DND-41 (cell line): ENCODE data around the gene MTURN.

Source experiments
- ATAC-seq: fragments of 200-7000 bp; cut with Tn5 transposase; 3 replicates; pipeline ENCODE4 v1.9.1; 2021; ENCODE audit warnings: low read depth; ENCODE audit not compliant: insufficient read depth
- DNase-seq: peaks from one replicate; pipeline ENCODE4 v3.0.0-alpha.2; 2020
- H2AFZ ChIP-seq: 2 replicates; pipeline ENCODE4 v1.6.0; 2012; ENCODE audit warnings: low read depth, low read length
- H3K27ac ChIP-seq: 2 replicates; pipeline ENCODE4 v1.5.1; 2012; ENCODE audit warnings: low read length, inconsistent platforms
- H3K27me3 ChIP-seq: fragments of 200-600 bp; sonication (generic); 2 replicates; pipeline ENCODE4 v1.6.0; 2012; ENCODE audit warnings: low read length, mild to moderate bottlenecking, inconsistent platforms; ENCODE audit not compliant: insufficient read depth, poor library complexity
- H3K36me3 ChIP-seq: 2 replicates; pipeline ENCODE4 v1.5.1; 2012; ENCODE audit warnings: low read length, inconsistent platforms; ENCODE audit not compliant: insufficient read depth
- H3K4me1 ChIP-seq: 2 replicates; pipeline ENCODE4 v1.5.1; 2012; ENCODE audit warnings: mild to moderate bottlenecking, low read length; ENCODE audit not compliant: insufficient read depth
- H3K4me2 ChIP-seq: 2 replicates; pipeline ENCODE4 v1.6.0; 2012; ENCODE audit warnings: mild to moderate bottlenecking, moderate library complexity, low read length, inconsistent platforms; ENCODE audit not compliant: insufficient read depth
- H3K4me3 ChIP-seq, 2 experiments: fragments of 200-600 bp in 1 of 2; shearing (Covaris generic) in 1 of 2; 2 replicates each; pipeline ENCODE4 v1.5.1; 2012 to 2016; ENCODE audit warnings: inconsistent platforms in 2 of 2, low read length in 2 of 2, mild to moderate bottlenecking in 2 of 2, low read depth in 1 of 2, moderate library complexity in 1 of 2
- H3K79me2 ChIP-seq: 2 replicates; pipeline ENCODE4 v1.6.0; 2012; ENCODE audit warnings: low read length, inconsistent platforms; ENCODE audit not compliant: insufficient read depth
- H3K9ac ChIP-seq: 2 replicates; pipeline ENCODE4 v1.6.0; 2012; ENCODE audit warnings: low read depth, mild to moderate bottlenecking, inconsistent platforms, low read length, moderate library complexity
- H3K9me3 ChIP-seq: 2 replicates; pipeline ENCODE4 v1.5.1; 2012; ENCODE audit warnings: low read length, moderate library complexity, mild to moderate bottlenecking, inconsistent platforms; ENCODE audit not compliant: insufficient read depth, severe bottlenecking
- H4K20me1 ChIP-seq: 2 replicates; pipeline ENCODE4 v1.6.0; 2012; ENCODE audit warnings: low read length; ENCODE audit not compliant: insufficient read depth
- EZH2 ChIP-seq: IDR thresholded peaks from 3 replicates; pipeline ENCODE4 v1.6.1; 2012; ENCODE audit warnings: borderline replicate concordance, low read depth, mild to moderate bottlenecking, moderate library complexity, low read length, inconsistent platforms; ENCODE audit not compliant: severe bottlenecking
- TF ChIP-seq, protein P1 (sequence below): IDR thresholded peaks from 2 replicates; pipeline ENCODE4 v1.5.1; 2012; ENCODE audit warnings: borderline replicate concordance, low read length, moderate library complexity, mild to moderate bottlenecking; ENCODE audit not compliant: poor library complexity, severe bottlenecking; ENCODE audit errors: extremely low read depth

The MTURN gene

DNA sequence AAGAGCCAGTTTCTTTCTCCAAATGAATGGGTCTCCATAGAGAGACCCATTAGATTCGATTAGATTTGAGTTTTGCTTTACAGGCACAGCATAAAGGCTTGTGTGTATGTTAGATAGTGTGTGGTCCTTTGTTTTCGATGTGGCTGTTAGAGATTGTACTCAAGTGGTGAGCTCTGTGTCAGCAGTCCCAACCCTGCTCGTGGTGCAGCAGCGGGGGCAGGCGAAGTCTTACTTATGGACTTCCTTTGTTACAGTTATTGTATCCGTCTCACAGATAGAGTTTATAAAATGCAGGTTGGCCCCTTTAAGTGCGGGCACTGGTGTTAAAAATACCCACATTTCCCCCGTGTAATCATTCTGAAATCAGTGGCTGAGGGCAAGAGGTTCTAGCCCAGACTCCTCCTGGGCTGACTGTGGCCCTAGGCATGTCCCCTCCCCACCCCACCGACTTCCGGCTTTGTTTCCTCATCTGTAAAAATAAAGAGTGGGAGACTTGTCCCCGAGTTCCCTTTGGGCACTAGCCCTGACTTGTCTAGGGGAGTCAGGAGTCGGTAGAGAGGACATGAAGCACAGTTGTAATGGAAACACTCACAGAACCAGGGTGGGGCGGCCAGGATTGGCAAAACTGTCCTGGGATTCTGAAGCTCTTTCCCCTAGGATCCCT, 28.6 kb downstream of the MTURN start:
- no peak for DNase-seq
- no peaks in the 10 kb centered on the region for H3K79me2 ChIP-seq
- no peak for ATAC-seq
- no peaks in the 10 kb centered on the region for H3K4me1 ChIP-seq
- H4K20me1 ChIP-seq, result no peaks in the 10 kb centered on the region; the same call in 1 of the 2 replicates
- no peaks in the 10 kb centered on the region for H3K9me3 ChIP-seq
- no peak overlapping the region for H3K9ac ChIP-seq
- TF ChIP-seq EZH2, result no peak
- TF ChIP-seq, protein P1, sequence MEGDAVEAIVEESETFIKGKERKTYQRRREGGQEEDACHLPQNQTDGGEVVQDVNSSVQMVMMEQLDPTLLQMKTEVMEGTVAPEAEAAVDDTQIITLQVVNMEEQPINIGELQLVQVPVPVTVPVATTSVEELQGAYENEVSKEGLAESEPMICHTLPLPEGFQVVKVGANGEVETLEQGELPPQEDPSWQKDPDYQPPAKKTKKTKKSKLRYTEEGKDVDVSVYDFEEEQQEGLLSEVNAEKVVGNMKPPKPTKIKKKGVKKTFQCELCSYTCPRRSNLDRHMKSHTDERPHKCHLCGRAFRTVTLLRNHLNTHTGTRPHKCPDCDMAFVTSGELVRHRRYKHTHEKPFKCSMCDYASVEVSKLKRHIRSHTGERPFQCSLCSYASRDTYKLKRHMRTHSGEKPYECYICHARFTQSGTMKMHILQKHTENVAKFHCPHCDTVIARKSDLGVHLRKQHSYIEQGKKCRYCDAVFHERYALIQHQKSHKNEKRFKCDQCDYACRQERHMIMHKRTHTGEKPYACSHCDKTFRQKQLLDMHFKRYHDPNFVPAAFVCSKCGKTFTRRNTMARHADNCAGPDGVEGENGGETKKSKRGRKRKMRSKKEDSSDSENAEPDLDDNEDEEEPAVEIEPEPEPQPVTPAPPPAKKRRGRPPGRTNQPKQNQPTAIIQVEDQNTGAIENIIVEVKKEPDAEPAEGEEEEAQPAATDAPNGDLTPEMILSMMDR, result no peak
- H3K4me3 ChIP-seq, result no peak overlapping the region
- no peak overlapping the region for H3K4me2 ChIP-seq
- no peaks in the 10 kb centered on the region for H3K36me3 ChIP-seq
- no peak overlapping the region for H3K27ac ChIP-seq
- no peaks in the 10 kb centered on the region for H3K27me3 ChIP-seq
- no peak overlapping the region for H2AFZ ChIP-seq

DNA sequence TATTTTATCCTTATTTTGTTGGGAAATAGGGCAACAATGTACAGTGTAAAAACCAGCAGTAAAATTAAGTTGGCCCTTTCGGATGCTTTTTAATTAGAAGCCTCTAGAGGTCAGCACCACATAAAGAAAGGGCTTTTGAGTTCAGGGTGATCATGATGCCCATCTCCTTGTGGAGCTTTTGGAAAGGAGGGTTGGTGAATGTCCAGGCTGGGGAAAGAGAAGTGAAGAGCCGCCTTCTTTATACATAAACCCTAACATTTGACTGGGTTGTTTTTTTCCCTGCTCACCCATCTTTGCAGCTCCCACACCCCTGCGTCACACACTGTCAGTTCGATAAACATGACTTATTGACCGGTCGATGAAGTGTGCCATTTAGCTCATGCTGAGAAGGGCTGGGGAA, 29.8 kb downstream of the MTURN start:
- no peak overlapping the region for H3K4me3 ChIP-seq
- no peaks in the 10 kb centered on the region; the same call in 1 of the 2 replicates for H4K20me1 ChIP-seq
- ATAC-seq, result peak; percentile 63; the same call in 1 of the 3 replicates
- no peaks in the 10 kb centered on the region for H3K79me2 ChIP-seq
- no peaks in the 10 kb centered on the region for H3K9me3 ChIP-seq
- H3K36me3 ChIP-seq, result no peaks in the 10 kb centered on the region
- no peak for TF ChIP-seq EZH2
- TF ChIP-seq, protein P1, result peak; percentile 66
- H3K4me1 ChIP-seq, result no peaks in the 10 kb centered on the region
- DNase-seq, result no peak
- H3K4me2 ChIP-seq, result no peak overlapping the region
- H3K27me3 ChIP-seq, result no peaks in the 10 kb centered on the region
- no peak overlapping the region for H3K27ac ChIP-seq
- no peak overlapping the region for H3K9ac ChIP-seq
- H2AFZ ChIP-seq, result no peak overlapping the region

DNA sequence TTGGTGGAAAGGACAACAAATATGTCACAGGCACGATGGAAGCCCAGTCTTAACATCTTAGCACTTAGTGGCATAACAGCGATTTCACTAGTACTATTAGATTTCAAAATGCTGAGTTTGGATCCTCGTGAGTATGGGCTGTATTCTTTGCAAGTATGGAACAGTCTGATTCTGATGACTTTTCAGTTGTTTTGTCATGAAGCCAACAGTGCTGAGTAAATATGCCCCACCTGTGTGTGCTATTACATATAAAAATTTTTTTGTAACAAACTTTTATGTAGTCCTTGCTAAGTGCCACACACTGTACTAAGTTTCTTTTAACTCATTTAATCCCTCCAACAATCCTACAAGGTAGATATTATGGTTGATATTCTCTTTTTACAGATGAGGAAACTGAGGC, 30.8 kb downstream of the MTURN start:
- no peak overlapping the region for H2AFZ ChIP-seq
- H3K4me1 ChIP-seq, result no peaks in the 10 kb centered on the region
- H3K27ac ChIP-seq, result no peak overlapping the region

More for the DNA sequence above, 30.8 kb downstream of the MTURN start:
- ATAC-seq (no peak), DNase-seq (no peak)
- no peaks in the 10 kb centered on the region for H4K20me1 ChIP-seq
- no peak overlapping the region for H3K9ac ChIP-seq
- H3K79me2 ChIP-seq, result no peaks in the 10 kb centered on the region
- no peaks in the 10 kb centered on the region for H3K9me3 ChIP-seq
- no peaks in the 10 kb centered on the region for H3K27me3 ChIP-seq
- H3K36me3 ChIP-seq, result no peaks in the 10 kb centered on the region
- TF ChIP-seq, protein P1, result no peak
- no peak for TF ChIP-seq EZH2
- H3K4me2 ChIP-seq, result no peak overlapping the region
- no peak overlapping the region for H3K4me3 ChIP-seq
